Astrocyte (in vitro differentiated cells and primary cell): ENCODE results near the gene VASN. TPM values are rescaled to one million over a fixed set of nuclear protein-coding genes. Genes with fewer than 3 reads are reported as not detected.

Experiments used
- DNase-seq: peaks from one replicate; pipeline ENCODE4 v3.0.0-alpha.2; 2010; ENCODE audit warnings: low read depth
- FAIRE-seq: peaks from 2 replicates; lab custom pipeline; 2011; peaks lifted over from hg19 to GRCh38; lab: Jason Lieb, UNC
- H2AFZ ChIP-seq: 2 replicates; pipeline ENCODE4 v1.6.0; 2012; ENCODE audit warnings: low read depth, low read length, inconsistent platforms
- H3K27ac ChIP-seq: 2 replicates; pipeline ENCODE4 v1.5.1; 2011; ENCODE audit warnings: low read depth, low read length, inconsistent platforms
- H3K27me3 ChIP-seq: 2 replicates; pipeline ENCODE4 v1.6.0; 2011; ENCODE audit warnings: low read length, inconsistent platforms; ENCODE audit not compliant: insufficient read depth
- H3K36me3 ChIP-seq: 2 replicates; pipeline ENCODE4 v1.5.1; 2011; ENCODE audit warnings: low read length, inconsistent platforms; ENCODE audit not compliant: insufficient read depth
- H3K4me1 ChIP-seq: 2 replicates; pipeline ENCODE4 v1.5.1; 2011; ENCODE audit warnings: low read length, inconsistent platforms; ENCODE audit not compliant: insufficient read depth
- H3K4me2 ChIP-seq: 2 replicates; pipeline ENCODE4 v1.6.0; 2012; ENCODE audit warnings: low read length, inconsistent platforms
- H3K4me3 ChIP-seq: 2 replicates; pipeline ENCODE4 v1.5.1; 2011; ENCODE audit warnings: low read depth, mild to moderate bottlenecking, low read length, inconsistent platforms; ENCODE audit not compliant: insufficient read depth
- H3K79me2 ChIP-seq: 2 replicates; pipeline ENCODE4 v1.6.0; 2012; ENCODE audit warnings: mild to moderate bottlenecking, low read length, inconsistent platforms; ENCODE audit not compliant: insufficient read depth
- H3K9ac ChIP-seq: 2 replicates; pipeline ENCODE4 v1.6.0; 2012; ENCODE audit warnings: mild to moderate bottlenecking, low read length, inconsistent platforms
- H3K9me3 ChIP-seq: 2 replicates; pipeline ENCODE4 v1.5.1; 2012; ENCODE audit warnings: low read depth, mild to moderate bottlenecking, low read length, inconsistent platforms; ENCODE audit not compliant: insufficient read depth
- H4K20me1 ChIP-seq: 2 replicates; pipeline ENCODE4 v1.6.0; 2012; ENCODE audit warnings: low read length, inconsistent platforms; ENCODE audit not compliant: insufficient read depth
- H3K27ac Mint-ChIP-seq: one replicate; pipeline ENCODE4 v1.8.0; 2021; ENCODE audit warnings: mild to moderate bottlenecking, mixed read lengths; ENCODE audit not compliant: unreplicated experiment
- H3K27me3 Mint-ChIP-seq: one replicate; pipeline ENCODE4 v1.8.0; 2021; ENCODE audit warnings: low read depth, mixed read lengths; ENCODE audit not compliant: unreplicated experiment
- H3K36me3 Mint-ChIP-seq: one replicate; pipeline ENCODE4 v1.8.0; 2021; ENCODE audit warnings: low read depth, mixed read lengths; ENCODE audit not compliant: unreplicated experiment
- H3K4me1 Mint-ChIP-seq: one replicate; pipeline ENCODE4 v1.8.0; 2021; ENCODE audit warnings: low read depth, mixed read lengths; ENCODE audit not compliant: unreplicated experiment
- H3K4me3 Mint-ChIP-seq: one replicate; pipeline ENCODE4 v1.8.0; 2021; ENCODE audit warnings: mild to moderate bottlenecking, moderate library complexity, mixed read lengths; ENCODE audit not compliant: unreplicated experiment
- H3K9me3 Mint-ChIP-seq: one replicate; pipeline ENCODE4 v1.8.0; 2021; ENCODE audit warnings: mild to moderate bottlenecking, mixed read lengths; ENCODE audit not compliant: unreplicated experiment
- CTCF ChIP-seq: IDR thresholded peaks from 2 replicates; pipeline ENCODE4 v1.5.1; 2011; ENCODE audit warnings: low read depth, mild to moderate bottlenecking, inconsistent platforms, low read length, moderate library complexity; ENCODE audit not compliant: insufficient read depth
- EZH2 ChIP-seq: IDR thresholded peaks from 2 replicates; pipeline ENCODE4 v1.6.1; 2012; ENCODE audit warnings: mild to moderate bottlenecking, low read length, inconsistent platforms; ENCODE audit not compliant: insufficient read depth
- total RNA-seq: library from RNA; stranded (reverse); gene quantifications from 2 replicates; pipeline ENCODE4 v1.2.1, GENCODE V29; 2021

The VASN gene
- total RNA-seq, 1 donor from 2014 or later = 32.0 TPM

DNA sequence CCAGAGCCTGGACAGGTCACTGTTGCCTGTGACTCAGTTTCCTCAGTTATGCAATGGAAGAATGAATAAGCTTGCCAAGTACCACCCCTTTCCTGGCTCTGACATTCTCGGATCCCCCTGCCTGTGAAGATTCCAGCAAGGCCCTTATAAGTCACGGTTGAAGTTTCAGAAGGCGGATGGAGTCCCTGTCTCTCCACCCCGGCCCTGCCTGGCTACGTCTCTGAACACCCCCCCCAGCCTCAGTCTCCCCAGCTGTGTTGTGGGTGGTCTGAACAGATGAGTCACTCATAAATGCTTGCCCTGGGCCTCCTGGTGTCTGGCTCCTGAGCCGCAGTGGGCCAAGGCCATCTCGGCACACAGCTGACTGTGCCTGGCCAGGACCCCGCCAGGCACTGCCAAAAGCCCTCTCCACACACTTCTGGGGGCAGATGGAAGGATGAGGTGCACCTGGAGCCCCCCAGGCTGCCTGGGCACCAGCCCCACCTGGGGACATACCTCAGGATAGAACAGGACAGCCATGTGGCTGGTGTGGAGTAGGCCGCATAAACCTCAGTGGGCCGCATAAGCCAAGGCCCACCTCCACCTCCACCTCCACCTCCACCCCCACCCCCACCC is 15.4 kb downstream of the VASN start:
- Histone ChIP-seq H3K4me3 (no peak overlapping the region), H3K9me3 (no peaks in the 10 kb centered on the region), H3K27ac (no peak overlapping the region), H3K79me2 (peaks cover 10% of the 10 kb centered on the region), H3K27me3 (no peaks in the 10 kb centered on the region), H4K20me1 (peaks cover 26% of the 10 kb centered on the region), H3K36me3 (no peaks in the 10 kb centered on the region), H3K4me1 (peaks cover 58% of the 10 kb centered on the region), H2AFZ (no peak overlapping the region), H3K9ac (peak overlapping the region; percentile 7), H3K4me2 (peak overlapping the region; percentile 26)
- H3K36me3 Mint-ChIP-seq = peaks cover 6% of the 10 kb centered on the region
- H3K9me3 Mint-ChIP-seq = no peaks in the 10 kb centered on the region
- TF ChIP-seq EZH2 (no peak), CTCF (no peak)
- no peaks in the 10 kb centered on the region for H3K27me3 Mint-ChIP-seq
- FAIRE-seq (no peak), DNase-seq (no peak)
- peak overlapping the region; percentile 47 for H3K27ac Mint-ChIP-seq
- H3K4me1 Mint-ChIP-seq = peaks cover 14% of the 10 kb centered on the region
- H3K4me3 Mint-ChIP-seq = no peak overlapping the region

DNA sequence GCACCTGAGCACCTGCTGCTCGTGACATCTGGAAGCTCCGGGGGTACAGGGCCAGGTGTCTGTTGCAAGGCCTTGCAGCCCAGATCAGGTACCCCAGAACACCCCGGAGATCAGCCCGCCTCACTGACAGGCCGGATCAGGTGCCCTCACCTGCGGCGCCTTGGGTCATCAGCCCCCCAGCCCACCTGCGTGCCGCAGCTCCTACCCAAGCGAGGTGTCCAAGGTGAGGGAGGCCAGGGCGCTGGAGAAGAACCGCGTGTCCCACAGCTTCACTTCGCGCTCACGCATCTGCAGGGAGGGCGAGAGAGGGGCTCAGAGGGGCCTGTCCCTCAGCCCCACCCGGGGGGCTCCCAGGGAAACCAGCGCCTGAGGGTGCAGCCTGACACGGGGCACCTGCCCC is 16.1 kb downstream of the VASN start:
- peak overlapping the region; percentile 47 for H3K27ac Mint-ChIP-seq
- peaks cover 14% of the 10 kb centered on the region for H3K4me1 Mint-ChIP-seq
- H3K4me3 Mint-ChIP-seq = no peak overlapping the region
- FAIRE-seq = no peak
- H3K36me3 Mint-ChIP-seq = peaks cover 6% of the 10 kb centered on the region
- H3K4me1 ChIP-seq = peaks cover 65% of the 10 kb centered on the region
- TF ChIP-seq EZH2 = no peak
- no peak overlapping the region for H3K27ac ChIP-seq
- H3K9ac ChIP-seq = peak overlapping the region; percentile 7
- H3K27me3 ChIP-seq = no peaks in the 10 kb centered on the region
- H3K27me3 Mint-ChIP-seq = no peaks in the 10 kb centered on the region
- no peak overlapping the region for H2AFZ ChIP-seq
- no peaks in the 10 kb centered on the region for H3K9me3 ChIP-seq
- H3K4me2 ChIP-seq = peak overlapping the region; percentile 26
- no peaks in the 10 kb centered on the region for H3K36me3 ChIP-seq
- H3K9me3 Mint-ChIP-seq = no peaks in the 10 kb centered on the region
- no peak overlapping the region for H3K4me3 ChIP-seq
- no peak for DNase-seq
- H3K79me2 ChIP-seq = peaks cover 7% of the 10 kb centered on the region
- peaks cover 20% of the 10 kb centered on the region for H4K20me1 ChIP-seq

- Histone ChIP-seq H3K4me1 (peaks cover 71% of the 10 kb centered on the region), H3K36me3 (no peaks in the 10 kb centered on the region), H3K9ac (peak overlapping the region; percentile 20), H3K27ac (no peak overlapping the region), H3K27me3 (no peaks in the 10 kb centered on the region), H3K4me2 (no peak overlapping the region), H2AFZ (no peak overlapping the region), H3K79me2 (peaks cover 4% of the 10 kb centered on the region), H3K4me3 (no peak overlapping the region), H4K20me1 (peaks cover 15% of the 10 kb centered on the region), H3K9me3 (no peaks in the 10 kb centered on the region)
- DNase-seq (no peak), FAIRE-seq (no peak)
- H3K36me3 Mint-ChIP-seq = peaks cover 6% of the 10 kb centered on the region
- TF ChIP-seq EZH2 (no peak), CTCF (no peak)
- H3K27ac Mint-ChIP-seq = no peak overlapping the region
- H3K9me3 Mint-ChIP-seq = no peaks in the 10 kb centered on the region
- peaks cover 17% of the 10 kb centered on the region for H3K4me1 Mint-ChIP-seq
- no peaks in the 10 kb centered on the region for H3K27me3 Mint-ChIP-seq
- H3K4me3 Mint-ChIP-seq = no peak overlapping the region
Measured at GRCh38 chr16:4388271-4389021, 16.8 kb downstream of the VASN start.
